Liver (tissue), 9 donors: Measurements from ENCODE around the gene STAG3. TPM values are rescaled to one million over a fixed set of nuclear protein-coding genes. Genes with fewer than 3 reads are reported as not detected.
A peak's percentile ranks its signal among the peaks of the same experiment; 100 is the strongest.

Source experiments
- DNase-seq: peaks from one replicate; pipeline ENCODE4 v3.0.0-alpha.2; 2017; ENCODE audit warnings: low spot score
- H3K27ac ChIP-seq, 2 donors: one replicate each; pipeline ENCODE4 v1.7.0; 2013; ENCODE audit warnings: inconsistent platforms in 2 of 2, low read length in 2 of 2, control low read depth in 1 of 2, low read depth in 1 of 2, mild to moderate bottlenecking in 1 of 2
- H3K27me3 ChIP-seq, 4 donors: one replicate each; pipeline versions ENCODE4 v1.6.1 to v1.7.0; 2013; ENCODE audit warnings: low read length in 3 of 4, inconsistent platforms in 1 of 4, mild to moderate bottlenecking in 1 of 4, moderate library complexity in 1 of 4; ENCODE audit not compliant: control insufficient read depth in 4 of 4, insufficient read depth in 4 of 4
- H3K36me3 ChIP-seq, 4 donors: one replicate each; pipeline versions ENCODE4 v1.6.1 to v1.7.0; 2013; ENCODE audit warnings: low read length in 3 of 4, mild to moderate bottlenecking in 3 of 4, low read depth in 1 of 4, moderate library complexity in 1 of 4; ENCODE audit not compliant: control insufficient read depth in 4 of 4, insufficient read depth in 3 of 4
- H3K4me1 ChIP-seq, 4 donors: one replicate each; pipeline versions ENCODE4 v1.6.1 to v1.7.0; 2013; ENCODE audit warnings: low read length in 3 of 4, mild to moderate bottlenecking in 3 of 4, moderate library complexity in 1 of 4; ENCODE audit not compliant: control insufficient read depth in 4 of 4, insufficient read depth in 4 of 4
- H3K4me3 ChIP-seq, 3 donors: one replicate each; pipeline versions ENCODE4 v1.6.1 to v1.7.0; 2013; ENCODE audit warnings: low read length in 3 of 3, control low read depth in 1 of 3, low read depth in 1 of 3, mild to moderate bottlenecking in 1 of 3
- H3K9ac ChIP-seq, 2 donors: one replicate each; pipeline ENCODE4 v1.7.0; 2013; ENCODE audit warnings: low read length in 2 of 2, mild to moderate bottlenecking in 2 of 2, moderate library complexity in 2 of 2, control low read depth in 1 of 2, low read depth in 1 of 2
- H3K9me3 ChIP-seq, 4 donors: one replicate each; pipeline versions ENCODE4 v1.6.1 to v1.7.0; 2013; ENCODE audit warnings: low read length in 3 of 4; ENCODE audit not compliant: control insufficient read depth in 4 of 4
- EGR1 ChIP-seq, 2 donors: IDR thresholded peaks; 2 replicates each; pipeline ENCODE4 v1.6.1; 2016 to 2018; ENCODE audit warnings: antibody characterized with exemption in 2 of 2, low read depth in 2 of 2
- FOXA1 ChIP-seq: IDR thresholded peaks from 2 replicates; pipeline ENCODE4 v1.6.1; 2016; ENCODE audit warnings: antibody characterized with exemption
- FOXA2 ChIP-seq: IDR thresholded peaks from 2 replicates; pipeline ENCODE4 v1.6.1; 2016; ENCODE audit warnings: antibody characterized with exemption
- GABPA ChIP-seq, 2 donors: IDR thresholded peaks in 1 of 2; conservative IDR thresholded peaks in 1 of 2; 2 replicates each; pipeline ENCODE4 v1.6.1; 2016; ENCODE audit warnings: antibody characterized with exemption in 2 of 2, mild to moderate bottlenecking in 1 of 2, moderate library complexity in 1 of 2
- HNF4A ChIP-seq, 2 donors: conservative IDR thresholded peaks; 2 replicates each; pipeline ENCODE4 v1.6.1; 2016; ENCODE audit warnings: antibody characterized with exemption in 2 of 2, mild to moderate bottlenecking in 2 of 2
- HNF4G ChIP-seq: IDR thresholded peaks from 2 replicates; pipeline ENCODE4 v1.6.1; 2016; ENCODE audit warnings: antibody characterized with exemption
- JUND ChIP-seq, 2 donors: IDR thresholded peaks; 2 replicates each; pipeline ENCODE4 v1.6.1; 2016; ENCODE audit warnings: antibody characterized with exemption in 2 of 2
- NR2F2 ChIP-seq: IDR thresholded peaks from 2 replicates; pipeline ENCODE4 v1.6.1; 2016; ENCODE audit warnings: antibody characterized with exemption
- RAD21 ChIP-seq, 2 donors: IDR thresholded peaks; 2 replicates each; pipeline ENCODE4 v1.6.1; 2016; ENCODE audit warnings: antibody characterized with exemption in 2 of 2, mild to moderate bottlenecking in 2 of 2
- RXRA ChIP-seq, 2 donors: IDR thresholded peaks; 2 replicates each; pipeline ENCODE4 v1.6.1; 2017 to 2018; ENCODE audit warnings: antibody characterized with exemption in 2 of 2, mild to moderate bottlenecking in 1 of 2
- SP1 ChIP-seq: IDR thresholded peaks from 2 replicates; pipeline ENCODE4 v1.6.1; 2018; ENCODE audit warnings: antibody characterized with exemption, mild to moderate bottlenecking
- TAF1 ChIP-seq: conservative IDR thresholded peaks from 2 replicates; pipeline ENCODE4 v1.6.1; 2016; ENCODE audit warnings: antibody characterized with exemption, mild to moderate bottlenecking
- WGBS: extraction: QIAGEN DNeasy Blood & Tissue Kit; methylation state at CpG from one replicate; pipeline ENCODE4 v1.1.7; 2013; 5-methylcytosine and 5-hydroxymethylcytosine counted together
- polyA plus RNA-seq, 2 donors: library from polyadenylated mRNA; stranded (reverse) in 1 of 2; unstranded in 1 of 2; fragments of 200-250 nt in 1 of 2; fragments of >200 nt in 1 of 2; fragmentation: Nextera tagmentation in 1 of 2; extraction: Ambion mirVana in 1 of 2; gene quantifications; one replicate each; pipeline versions ENCODE4 v1.2.1 to v1.2.3, GENCODE V29; 2013 to 2015
- total RNA-seq, 2 donors: library from RNA; depleted of rRNA; stranded (reverse); fragments of >200 nt; gene quantifications; one replicate each; pipeline ENCODE4 v1.2.3, GENCODE V29; 2014
- TF ChIP-seq, protein P1 (sequence below): fragments of 150-350 bp; IDR thresholded peaks from 2 replicates; pipeline ENCODE4 v1.5.1; 2017; ENCODE audit warnings: improper control_type of control experiment, low read depth, low read length; ENCODE audit not compliant: missing input control
- TF ChIP-seq, protein P2 (sequence below): IDR thresholded peaks from 2 replicates; pipeline ENCODE4 v1.6.1; 2016; ENCODE audit warnings: antibody characterized with exemption, mild to moderate bottlenecking
- TF ChIP-seq, protein P3 (sequence below): IDR thresholded peaks from 2 replicates; pipeline ENCODE4 v1.6.1; 2016; ENCODE audit warnings: antibody characterized with exemption
- donor health status: healthy.
- donor health status: healthy.
- donor health status: healthy.
- donor health status: healthy.
- donor health status: healthy.

STAG3 gene
- total and polyA plus RNA-seq, 4 donors: 0.28 to 7.0 (median 3.2) TPM

DNA sequence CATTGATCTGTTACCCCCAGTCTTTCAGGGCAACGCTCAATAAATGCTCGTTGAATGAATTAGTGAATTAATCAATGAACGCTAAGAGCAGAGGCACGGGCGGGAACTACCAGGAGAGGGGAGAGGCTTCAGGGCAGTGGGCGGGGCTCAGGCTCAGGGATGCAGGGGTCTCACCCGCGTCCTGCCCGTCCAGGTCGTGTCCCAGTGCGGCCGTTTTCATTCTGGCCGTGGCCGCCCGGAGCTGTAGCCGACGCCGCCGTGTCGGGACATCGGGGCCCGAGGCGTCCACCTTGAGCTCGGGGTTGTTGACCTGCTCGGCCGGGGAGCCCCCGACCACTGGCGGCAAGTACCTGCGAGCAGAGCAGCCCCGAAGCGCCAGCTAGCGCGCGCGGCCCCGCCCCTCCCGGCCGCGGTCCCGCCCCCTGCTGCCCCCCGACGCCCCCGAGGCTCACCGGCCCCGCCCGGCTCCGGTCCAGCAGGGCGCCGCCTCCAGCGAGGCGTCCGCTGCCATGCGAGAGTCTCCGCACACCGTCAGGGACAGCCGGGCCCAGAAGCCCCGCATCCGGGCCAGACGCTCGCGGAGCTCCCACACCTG, 6.5 kb upstream of the STAG3 start:
- H3K9me3 ChIP-seq: no peaks in the 10 kb centered on the region
- TF ChIP-seq GABPA (IDR thresholded peaks at IDR 0.05 in 1 of 2, conservative IDR thresholded peaks at IDR 0.05 in 1 of 2): no peak
- TF ChIP-seq, protein P1, sequence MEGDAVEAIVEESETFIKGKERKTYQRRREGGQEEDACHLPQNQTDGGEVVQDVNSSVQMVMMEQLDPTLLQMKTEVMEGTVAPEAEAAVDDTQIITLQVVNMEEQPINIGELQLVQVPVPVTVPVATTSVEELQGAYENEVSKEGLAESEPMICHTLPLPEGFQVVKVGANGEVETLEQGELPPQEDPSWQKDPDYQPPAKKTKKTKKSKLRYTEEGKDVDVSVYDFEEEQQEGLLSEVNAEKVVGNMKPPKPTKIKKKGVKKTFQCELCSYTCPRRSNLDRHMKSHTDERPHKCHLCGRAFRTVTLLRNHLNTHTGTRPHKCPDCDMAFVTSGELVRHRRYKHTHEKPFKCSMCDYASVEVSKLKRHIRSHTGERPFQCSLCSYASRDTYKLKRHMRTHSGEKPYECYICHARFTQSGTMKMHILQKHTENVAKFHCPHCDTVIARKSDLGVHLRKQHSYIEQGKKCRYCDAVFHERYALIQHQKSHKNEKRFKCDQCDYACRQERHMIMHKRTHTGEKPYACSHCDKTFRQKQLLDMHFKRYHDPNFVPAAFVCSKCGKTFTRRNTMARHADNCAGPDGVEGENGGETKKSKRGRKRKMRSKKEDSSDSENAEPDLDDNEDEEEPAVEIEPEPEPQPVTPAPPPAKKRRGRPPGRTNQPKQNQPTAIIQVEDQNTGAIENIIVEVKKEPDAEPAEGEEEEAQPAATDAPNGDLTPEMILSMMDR: no peak
- no peak for TF ChIP-seq SP1
- TF ChIP-seq FOXA1: no peak
- no peak for TF ChIP-seq HNF4A (conservative IDR thresholded peaks at IDR 0.05)
- TF ChIP-seq TAF1: no peak
- no peak overlapping the region for H3K9ac ChIP-seq
- no peak for DNase-seq
- peaks cover 0 to 11% (median 4%) of the 10 kb centered on the region in 4 donors for H3K4me1 ChIP-seq
- WGBS: 5% methylated on average over 61 of the region's 61 CpGs
- peaks cover 0 to 8% (median 2%) of the 10 kb centered on the region in 4 donors for H3K27me3 ChIP-seq
- peak overlapping the region in 1 of 3 donors; percentile 44 for H3K4me3 ChIP-seq
- H3K27ac ChIP-seq: no peak overlapping the region
- H3K36me3 ChIP-seq: no peaks in the 10 kb centered on the region

DNA sequence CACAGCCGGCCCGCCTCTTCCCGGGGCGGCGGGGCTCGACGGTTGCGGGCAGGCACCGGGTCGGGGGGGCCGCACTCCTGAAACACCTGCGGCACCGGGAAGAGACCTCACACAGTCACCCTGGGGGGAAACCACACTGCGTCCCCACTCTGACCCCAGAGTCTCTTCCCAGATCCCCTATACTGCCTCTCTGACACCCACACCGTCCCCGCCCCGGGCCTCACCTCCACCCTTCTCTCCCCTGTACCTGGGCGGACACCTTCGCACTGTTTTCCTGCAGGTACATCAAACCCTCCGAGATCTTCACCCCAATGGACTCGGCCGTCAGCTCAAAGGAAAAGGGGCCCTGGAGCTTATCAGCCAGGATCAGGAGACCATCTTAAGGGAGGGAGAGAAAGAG, 5.9 kb upstream of the STAG3 start:
- no peak for DNase-seq
- WGBS: 31% methylated on average over 22 of the region's 22 CpGs
- Histone ChIP-seq H3K27ac (no peak overlapping the region), H3K4me3 (peak overlapping the region in 1 of 3 donors; percentile 44), H3K9me3 (no peaks in the 10 kb centered on the region), H3K36me3 (no peaks in the 10 kb centered on the region), H3K9ac (no peak overlapping the region), H3K27me3 (peaks cover 0 to 8% (median 2%) of the 10 kb centered on the region in 4 donors), H3K4me1 (peaks cover 0 to 11% (median 4%) of the 10 kb centered on the region in 4 donors)
- TF ChIP-seq RXRA (IDR thresholded peaks at IDR 0.05) (no peak), FOXA2 (no peak), HNF4A (conservative IDR thresholded peaks at IDR 0.05) (no peak), HNF4G (no peak), NR2F2 (no peak), RAD21 (IDR thresholded peaks at IDR 0.05) (no peak), JUND (IDR thresholded peaks at IDR 0.05) (no peak), GABPA (IDR thresholded peaks at IDR 0.05 in 1 of 2, conservative IDR thresholded peaks at IDR 0.05 in 1 of 2) (no peak), EGR1 (IDR thresholded peaks at IDR 0.05; ENCODE audit: low read depth in 2 of 2) (no peak)
- TF ChIP-seq, protein P2, sequence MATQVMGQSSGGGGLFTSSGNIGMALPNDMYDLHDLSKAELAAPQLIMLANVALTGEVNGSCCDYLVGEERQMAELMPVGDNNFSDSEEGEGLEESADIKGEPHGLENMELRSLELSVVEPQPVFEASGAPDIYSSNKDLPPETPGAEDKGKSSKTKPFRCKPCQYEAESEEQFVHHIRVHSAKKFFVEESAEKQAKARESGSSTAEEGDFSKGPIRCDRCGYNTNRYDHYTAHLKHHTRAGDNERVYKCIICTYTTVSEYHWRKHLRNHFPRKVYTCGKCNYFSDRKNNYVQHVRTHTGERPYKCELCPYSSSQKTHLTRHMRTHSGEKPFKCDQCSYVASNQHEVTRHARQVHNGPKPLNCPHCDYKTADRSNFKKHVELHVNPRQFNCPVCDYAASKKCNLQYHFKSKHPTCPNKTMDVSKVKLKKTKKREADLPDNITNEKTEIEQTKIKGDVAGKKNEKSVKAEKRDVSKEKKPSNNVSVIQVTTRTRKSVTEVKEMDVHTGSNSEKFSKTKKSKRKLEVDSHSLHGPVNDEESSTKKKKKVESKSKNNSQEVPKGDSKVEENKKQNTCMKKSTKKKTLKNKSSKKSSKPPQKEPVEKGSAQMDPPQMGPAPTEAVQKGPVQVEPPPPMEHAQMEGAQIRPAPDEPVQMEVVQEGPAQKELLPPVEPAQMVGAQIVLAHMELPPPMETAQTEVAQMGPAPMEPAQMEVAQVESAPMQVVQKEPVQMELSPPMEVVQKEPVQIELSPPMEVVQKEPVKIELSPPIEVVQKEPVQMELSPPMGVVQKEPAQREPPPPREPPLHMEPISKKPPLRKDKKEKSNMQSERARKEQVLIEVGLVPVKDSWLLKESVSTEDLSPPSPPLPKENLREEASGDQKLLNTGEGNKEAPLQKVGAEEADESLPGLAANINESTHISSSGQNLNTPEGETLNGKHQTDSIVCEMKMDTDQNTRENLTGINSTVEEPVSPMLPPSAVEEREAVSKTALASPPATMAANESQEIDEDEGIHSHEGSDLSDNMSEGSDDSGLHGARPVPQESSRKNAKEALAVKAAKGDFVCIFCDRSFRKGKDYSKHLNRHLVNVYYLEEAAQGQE: no peak
- TF ChIP-seq, protein P3, sequence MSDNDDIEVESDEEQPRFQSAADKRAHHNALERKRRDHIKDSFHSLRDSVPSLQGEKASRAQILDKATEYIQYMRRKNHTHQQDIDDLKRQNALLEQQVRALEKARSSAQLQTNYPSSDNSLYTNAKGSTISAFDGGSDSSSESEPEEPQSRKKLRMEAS: no peak
